ENCODE data around the gene SREBF2. TPM values are rescaled to one million over a fixed set of nuclear protein-coding genes. Genes with fewer than 3 reads are reported as not detected.

Gene SREBF2
- total and polyA plus RNA-seq, 2 experiments from 2014 or later = 238 to 273 TPM

GRCh38 chr22:41935509-41935908 is 102.6 kb downstream of the SREBF2 start:
- Histone ChIP-seq H3K4me1 (ENCODE audit: low read depth) (no peaks in the 10 kb centered on the region), H3K9me3 (ENCODE audit: low read depth) (no peaks in the 10 kb centered on the region), H3K36me3 (no peaks in the 10 kb centered on the region), H3K4me3 (no peak overlapping the region), H3K27ac (no peak overlapping the region), H3K27me3 (no peaks in the 10 kb centered on the region)
- TF ChIP-seq CTCF (IDR thresholded peaks at IDR 0.05; ENCODE audit: low read depth, low read length) = no peak
- no peak for DNase-seq (ENCODE audit: low read depth in 1 of 2, low spot score in 1 of 2)

GRCh38 chr22:41936894-41937169 is 103.9 kb downstream of the SREBF2 start:
- no peak for DNase-seq (ENCODE audit: low read depth in 1 of 2, low spot score in 1 of 2)
- H3K27me3 ChIP-seq = no peaks in the 10 kb centered on the region
- H3K4me1 ChIP-seq (ENCODE audit: low read depth) = no peaks in the 10 kb centered on the region
- H3K27ac ChIP-seq = no peak overlapping the region
- no peaks in the 10 kb centered on the region for H3K9me3 ChIP-seq (ENCODE audit: low read depth)
- H3K36me3 ChIP-seq = no peaks in the 10 kb centered on the region
- TF ChIP-seq CTCF (IDR thresholded peaks at IDR 0.05; ENCODE audit: low read depth, low read length) = no peak
- no peak overlapping the region for H3K4me3 ChIP-seq

GRCh38 chr22:41939981-41940831 is 107.3 kb downstream of the SREBF2 start:
- H3K4me1 ChIP-seq (ENCODE audit: low read depth) = no peaks in the 10 kb centered on the region
- no peaks in the 10 kb centered on the region for H3K9me3 ChIP-seq (ENCODE audit: low read depth)
- no peak for TF ChIP-seq CTCF (IDR thresholded peaks at IDR 0.05; ENCODE audit: low read depth, low read length)
- no peak for DNase-seq (ENCODE audit: low read depth in 1 of 2, low spot score in 1 of 2)
- no peaks in the 10 kb centered on the region for H3K36me3 ChIP-seq
- no peak overlapping the region for H3K27ac ChIP-seq
- no peak overlapping the region for H3K4me3 ChIP-seq
- no peaks in the 10 kb centered on the region for H3K27me3 ChIP-seq

GRCh38 chr22:41940832-41941765 is 108.2 kb downstream of the SREBF2 start:
- peaks cover 4% of the 10 kb centered on the region for H3K4me1 ChIP-seq (ENCODE audit: low read depth)
- peak; percentile 86 for DNase-seq (ENCODE audit: low read depth in 1 of 2, low spot score in 1 of 2)
- no peaks in the 10 kb centered on the region for H3K36me3 ChIP-seq
- peak; percentile 88 for TF ChIP-seq CTCF (IDR thresholded peaks at IDR 0.05; ENCODE audit: low read depth, low read length)
- H3K27ac ChIP-seq = no peak overlapping the region
- H3K4me3 ChIP-seq = no peak overlapping the region
- no peaks in the 10 kb centered on the region for H3K27me3 ChIP-seq
- H3K9me3 ChIP-seq (ENCODE audit: low read depth) = no peaks in the 10 kb centered on the region

- Histone ChIP-seq H3K4me3 (no peak overlapping the region), H3K36me3 (no peaks in the 10 kb centered on the region), H3K9me3 (ENCODE audit: low read depth) (no peaks in the 10 kb centered on the region), H3K27me3 (no peaks in the 10 kb centered on the region), H3K27ac (no peak overlapping the region), H3K4me1 (ENCODE audit: low read depth) (peaks cover 4% of the 10 kb centered on the region)
- TF ChIP-seq CTCF (IDR thresholded peaks at IDR 0.05; ENCODE audit: low read depth, low read length) = no peak
- DNase-seq (ENCODE audit: low read depth in 1 of 2, low spot score in 1 of 2) = no peak
Measured at GRCh38 chr22:41943661-41944209, 110.8 kb downstream of the SREBF2 start.

All from cardiac muscle cell (in vitro differentiated cells and primary cell).